Measurements from ENCODE around the gene SMIM10L2A.

DNA sequence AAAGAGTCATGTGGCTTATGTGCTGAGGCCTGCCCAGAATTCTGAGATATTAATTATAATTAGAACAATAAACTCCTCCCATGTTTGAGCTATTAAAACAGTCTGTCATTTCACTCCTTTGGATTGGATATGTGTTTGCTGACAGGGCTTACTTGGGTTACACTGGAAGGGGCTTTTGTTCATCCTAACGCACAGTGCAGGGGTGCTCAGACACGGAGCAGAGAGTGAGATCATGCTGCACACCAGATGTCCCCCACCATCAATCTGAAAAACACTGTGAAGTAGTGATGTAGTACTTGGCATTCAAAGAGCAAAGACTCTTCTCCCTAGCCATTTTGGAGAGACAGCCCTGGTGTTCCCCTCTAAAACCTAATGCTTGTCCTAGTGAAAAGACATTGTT, 24.1 kb upstream of the SMIM10L2A start:
- TF ChIP-seq POLR2A (IDR thresholded peaks at IDR 0.05) (no peak), EP300 (IDR thresholded peaks at IDR 0.05) (no peak), CTCF (IDR thresholded peaks at IDR 0.05) (no peak), POLR2AphosphoS5 (IDR thresholded peaks at IDR 0.05) (no peak)
